ENCODE measurements around the gene DOCK4.

DOCK4 gene

DNA sequence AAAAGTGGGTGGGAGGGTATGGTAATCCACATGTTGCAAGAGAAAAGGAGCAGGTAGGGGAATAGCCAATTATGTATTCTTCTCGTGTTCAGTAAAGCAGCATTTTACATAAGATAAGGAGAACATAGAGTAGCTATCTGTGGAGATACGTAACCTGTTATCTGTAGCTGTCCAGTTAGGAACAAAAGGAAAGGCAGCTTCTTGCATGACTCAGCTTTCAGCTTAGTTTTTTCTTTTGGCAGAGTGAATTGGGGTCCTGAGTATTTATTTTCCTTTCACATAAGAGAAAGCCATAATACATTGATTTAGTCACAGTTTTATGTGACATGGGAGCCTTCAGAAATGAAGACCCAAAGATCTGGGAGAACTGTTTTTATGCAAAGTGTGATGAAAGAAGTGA lies 527.2 kb downstream of the DOCK4 start:
- Histone ChIP-seq H3K9me3 (ENCODE audit: insufficient read depth, low read length) (no peaks in the 10 kb centered on the region), H3K27me3 (ENCODE audit: insufficient read depth, insufficient read length) (no peaks in the 10 kb centered on the region), H3K4me1 (ENCODE audit: insufficient read depth, insufficient read length) (no peaks in the 10 kb centered on the region), H3K4me3 (ENCODE audit: insufficient read length, low read depth) (no peak overlapping the region), H3K36me3 (ENCODE audit: insufficient read depth, insufficient read length, low read length) (no peaks in the 10 kb centered on the region), H3K9ac (ENCODE audit: insufficient read length, low read depth) (no peak overlapping the region)
- no peak for DNase-seq (ENCODE audit: low read depth, low spot score)
- no peak for TF ChIP-seq YY1 (IDR thresholded peaks at IDR 0.05; ENCODE audit: insufficient read depth, insufficient read length)

DNA sequence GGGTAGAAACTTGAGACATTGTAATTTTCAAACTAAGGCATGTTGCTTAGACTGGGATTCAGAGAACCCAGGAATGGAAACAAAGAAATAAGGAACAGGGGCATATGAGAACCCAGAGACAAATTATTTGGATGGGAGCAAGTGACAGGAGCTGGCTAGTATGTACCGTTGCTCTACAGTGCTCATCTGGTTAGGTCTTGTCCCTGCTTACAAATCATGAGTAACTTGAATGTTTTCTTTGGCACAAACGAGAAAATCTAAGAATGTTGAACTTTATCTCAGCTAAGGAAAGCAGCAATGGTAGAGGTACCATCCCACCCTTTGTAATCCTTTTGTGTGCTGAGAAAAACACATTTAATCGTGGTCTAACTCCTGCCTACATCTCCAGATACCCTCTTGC lies 527.9 kb downstream of the DOCK4 start:
- H3K36me3 ChIP-seq (ENCODE audit: insufficient read depth, insufficient read length, low read length), result no peaks in the 10 kb centered on the region
- TF ChIP-seq YY1 (IDR thresholded peaks at IDR 0.05; ENCODE audit: insufficient read depth, insufficient read length), result no peak
- no peak for TF ChIP-seq SUZ12 (IDR thresholded peaks at IDR 0.05; ENCODE audit: extremely low read depth, insufficient read depth, insufficient read length)
- no peak for TF ChIP-seq ZNF274 (IDR thresholded peaks at IDR 0.05; ENCODE audit: low read depth, low read length)
- no peaks in the 10 kb centered on the region for H3K27me3 ChIP-seq (ENCODE audit: insufficient read depth, insufficient read length)
- H3K9me3 ChIP-seq (ENCODE audit: insufficient read depth, low read length), result no peaks in the 10 kb centered on the region
- no peaks in the 10 kb centered on the region for H3K4me1 ChIP-seq (ENCODE audit: insufficient read depth, insufficient read length)
- no peak for DNase-seq (ENCODE audit: low read depth, low spot score)
- H3K9ac ChIP-seq (ENCODE audit: insufficient read length, low read depth), result no peak overlapping the region
- no peak overlapping the region for H3K4me3 ChIP-seq (ENCODE audit: insufficient read length, low read depth)

DNA sequence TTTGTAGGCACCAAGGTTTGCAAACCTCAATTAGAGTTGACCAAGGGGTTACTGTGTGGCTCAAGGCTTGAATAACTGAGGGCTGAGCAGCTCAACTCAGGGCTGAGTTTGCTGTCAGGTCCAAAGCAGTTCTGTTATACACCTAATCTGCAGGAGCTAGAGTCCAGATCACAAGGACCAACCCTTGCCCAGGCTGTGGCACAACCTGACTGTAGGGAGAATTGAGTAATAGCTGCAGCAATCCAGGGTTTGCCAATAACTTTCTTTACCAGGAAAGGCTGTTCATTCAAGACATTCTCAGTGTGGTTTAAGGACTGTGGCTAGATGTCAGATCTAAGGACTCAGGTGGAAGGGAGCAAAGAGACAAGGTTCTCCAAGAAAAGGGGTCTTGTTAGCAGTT lies 528.4 kb downstream of the DOCK4 start:
- H3K27me3 ChIP-seq (ENCODE audit: insufficient read depth, insufficient read length), result no peaks in the 10 kb centered on the region
- H3K4me1 ChIP-seq (ENCODE audit: insufficient read depth, insufficient read length), result no peaks in the 10 kb centered on the region
- TF ChIP-seq SUZ12 (IDR thresholded peaks at IDR 0.05; ENCODE audit: extremely low read depth, insufficient read depth, insufficient read length) (no peak), YY1 (IDR thresholded peaks at IDR 0.05; ENCODE audit: insufficient read depth, insufficient read length) (no peak), ZNF274 (IDR thresholded peaks at IDR 0.05; ENCODE audit: low read depth, low read length) (no peak)
- no peak for DNase-seq (ENCODE audit: low read depth, low spot score)
- H3K4me3 ChIP-seq (ENCODE audit: insufficient read length, low read depth), result no peak overlapping the region
- H3K9me3 ChIP-seq (ENCODE audit: insufficient read depth, low read length), result no peaks in the 10 kb centered on the region
- H3K9ac ChIP-seq (ENCODE audit: insufficient read length, low read depth), result no peak overlapping the region
- no peaks in the 10 kb centered on the region for H3K36me3 ChIP-seq (ENCODE audit: insufficient read depth, insufficient read length, low read length)

DNA sequence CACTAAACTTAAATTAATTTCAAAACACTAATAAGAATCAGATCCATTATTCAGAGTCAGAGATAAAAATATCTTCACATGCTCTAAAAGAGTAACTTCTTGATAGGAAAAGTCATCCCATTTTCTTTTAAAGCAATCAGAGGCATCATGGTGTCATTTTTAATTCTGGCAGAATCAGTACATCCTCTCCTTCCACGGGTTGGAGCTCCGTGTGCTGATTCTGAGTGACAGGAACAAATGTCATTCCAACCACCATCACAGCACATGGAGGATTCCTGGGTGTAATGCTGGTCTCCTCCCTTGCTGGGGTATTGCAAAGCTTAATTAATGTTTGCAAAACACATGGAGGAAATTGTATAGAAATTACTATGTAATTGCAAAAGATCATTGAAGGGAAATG lies 529.4 kb downstream of the DOCK4 start:
- Histone ChIP-seq H3K27me3 (ENCODE audit: insufficient read depth, insufficient read length) (no peaks in the 10 kb centered on the region), H3K4me3 (ENCODE audit: insufficient read length, low read depth) (no peak overlapping the region), H3K9me3 (ENCODE audit: insufficient read depth, low read length) (no peaks in the 10 kb centered on the region), H3K36me3 (ENCODE audit: insufficient read depth, insufficient read length, low read length) (no peaks in the 10 kb centered on the region), H3K9ac (ENCODE audit: insufficient read length, low read depth) (no peak overlapping the region), H3K4me1 (ENCODE audit: insufficient read depth, insufficient read length) (no peaks in the 10 kb centered on the region)
- no peak for DNase-seq (ENCODE audit: low read depth, low spot score)
- no peak for TF ChIP-seq SUZ12 (IDR thresholded peaks at IDR 0.05; ENCODE audit: extremely low read depth, insufficient read depth, insufficient read length)
- no peak for TF ChIP-seq ZNF274 (IDR thresholded peaks at IDR 0.05; ENCODE audit: low read depth, low read length)
- no peak for TF ChIP-seq YY1 (IDR thresholded peaks at IDR 0.05; ENCODE audit: insufficient read depth, insufficient read length)

Data from NT2/D1 (cell line).